ENCODE measurements around the gene CLSTN2.

CLSTN2 gene

DNA sequence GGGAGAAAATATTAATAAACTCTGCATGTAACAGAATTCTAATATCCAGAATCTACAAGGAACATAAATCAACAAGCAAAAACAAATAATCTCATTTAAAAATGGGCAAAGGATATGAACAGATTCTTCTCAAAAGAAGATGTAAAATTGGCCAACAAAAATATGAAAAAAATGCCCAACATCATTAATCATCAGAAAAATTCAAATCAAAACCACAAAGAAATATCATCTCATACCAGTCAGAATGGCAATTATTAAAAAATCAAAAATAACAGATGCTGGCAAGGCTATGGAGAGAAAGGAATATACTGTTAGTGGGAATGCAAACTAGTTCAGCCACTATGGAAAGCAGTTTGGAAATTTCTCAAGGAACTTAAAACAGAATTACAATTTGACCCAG is 592.2 kb downstream of the CLSTN2 start:
- Histone ChIP-seq H2AK5ac (ENCODE audit: low read depth, low read length) (no peak overlapping the region), H3K27ac (replicated peaks; ENCODE audit: low read length) (no peak overlapping the region), H3K4ac (ENCODE audit: low read length) (no peak overlapping the region), H2BK120ac (ENCODE audit: low read depth, low read length) (no peak overlapping the region), H3K4me3 (ENCODE audit: low read length in 2 of 2) (no peak overlapping the region), H2BK12ac (ENCODE audit: low read length) (no peak overlapping the region), H3K9me3 (replicated peaks in 1 of 2; ENCODE audit: control insufficient read depth in 2 of 2, insufficient read depth in 1 of 2, low read depth in 1 of 2, low read length in 2 of 2) (no peaks in the 10 kb centered on the region), H3K36me3 (replicated peaks in 1 of 2; ENCODE audit: control insufficient read depth in 2 of 2, insufficient read depth in 2 of 2, low read length in 2 of 2) (no peaks in the 10 kb centered on the region), H3K23ac (ENCODE audit: low read depth, low read length, poor library complexity) (no peak overlapping the region), H3K79me1 (ENCODE audit: low read depth, low read length) (no peaks in the 10 kb centered on the region), H2BK15ac (ENCODE audit: low read length) (no peak overlapping the region), H3K4me2 (ENCODE audit: insufficient read depth, low read length, poor library complexity, severe bottlenecking) (no peak overlapping the region), H3K4me1 (ENCODE audit: control insufficient read depth in 2 of 2, insufficient read depth in 1 of 2, low read depth in 1 of 2, low read length in 2 of 2) (peaks cover 0 to 2% of the 10 kb centered on the region in 2 donors), H3K14ac (ENCODE audit: low read length) (no peak overlapping the region), H2AFZ (ENCODE audit: low read length) (no peak overlapping the region), H2BK5ac (ENCODE audit: low read length) (no peak overlapping the region), H3K27me3 (ENCODE audit: control insufficient read depth in 3 of 3, insufficient read depth in 3 of 3, low read depth in 1 of 3, low read length in 3 of 3) (no peaks in the 10 kb centered on the region), H3K18ac (ENCODE audit: low read length) (no peak overlapping the region), H4K8ac (ENCODE audit: low read depth, low read length) (no peak overlapping the region), H3K9ac (ENCODE audit: low read depth, low read length, poor library complexity) (no peak overlapping the region), H4K91ac (ENCODE audit: low read depth, low read length, poor library complexity) (no peak overlapping the region)
- DNase-seq (ENCODE audit: low spot score): no peak

GRCh38 chr3:140529096-140529495 is 594.1 kb downstream of the CLSTN2 start:
- H3K4ac ChIP-seq (ENCODE audit: low read length): no peak overlapping the region
- H3K14ac ChIP-seq (ENCODE audit: low read length): no peak overlapping the region
- H3K4me3 ChIP-seq (ENCODE audit: low read length in 2 of 2): no peak overlapping the region
- WGBS, 2 donors (ENCODE audit: extremely low coverage in 2 of 2, insufficient read length in 2 of 2, insufficient replicate concordance in 1 of 2): no CpG with 5 or more reads among the region's 5 CpGs
- no peak overlapping the region for H4K91ac ChIP-seq (ENCODE audit: low read depth, low read length, poor library complexity)
- H3K9ac ChIP-seq (ENCODE audit: low read depth, low read length, poor library complexity): no peak overlapping the region
- no peak for DNase-seq (ENCODE audit: low spot score)
- no peak overlapping the region for H3K4me2 ChIP-seq (ENCODE audit: insufficient read depth, low read length, poor library complexity, severe bottlenecking)
- H3K27ac ChIP-seq (replicated peaks; ENCODE audit: low read length): no peak overlapping the region
- H3K79me1 ChIP-seq (ENCODE audit: low read depth, low read length): no peaks in the 10 kb centered on the region
- H2BK5ac ChIP-seq (ENCODE audit: low read length): no peak overlapping the region
- H2BK120ac ChIP-seq (ENCODE audit: low read depth, low read length): no peak overlapping the region
- H2AFZ ChIP-seq (ENCODE audit: low read length): no peak overlapping the region
- no peaks in the 10 kb centered on the region for H3K4me1 ChIP-seq (ENCODE audit: control insufficient read depth in 2 of 2, insufficient read depth in 1 of 2, low read depth in 1 of 2, low read length in 2 of 2)
- no peak overlapping the region for H3K23ac ChIP-seq (ENCODE audit: low read depth, low read length, poor library complexity)
- H3K27me3 ChIP-seq (ENCODE audit: control insufficient read depth in 3 of 3, insufficient read depth in 3 of 3, low read depth in 1 of 3, low read length in 3 of 3): no peaks in the 10 kb centered on the region
- H2BK12ac ChIP-seq (ENCODE audit: low read length): no peak overlapping the region
- no peaks in the 10 kb centered on the region for H3K9me3 ChIP-seq (replicated peaks in 1 of 2; ENCODE audit: control insufficient read depth in 2 of 2, insufficient read depth in 1 of 2, low read depth in 1 of 2, low read length in 2 of 2)
- H4K8ac ChIP-seq (ENCODE audit: low read depth, low read length): no peak overlapping the region
- no peaks in the 10 kb centered on the region for H3K36me3 ChIP-seq (replicated peaks in 1 of 2; ENCODE audit: control insufficient read depth in 2 of 2, insufficient read depth in 2 of 2, low read length in 2 of 2)
- no peak overlapping the region for H2BK15ac ChIP-seq (ENCODE audit: low read length)
- H3K18ac ChIP-seq (ENCODE audit: low read length): peak overlapping the region; percentile 5
- no peak overlapping the region for H2AK5ac ChIP-seq (ENCODE audit: low read depth, low read length)

DNA sequence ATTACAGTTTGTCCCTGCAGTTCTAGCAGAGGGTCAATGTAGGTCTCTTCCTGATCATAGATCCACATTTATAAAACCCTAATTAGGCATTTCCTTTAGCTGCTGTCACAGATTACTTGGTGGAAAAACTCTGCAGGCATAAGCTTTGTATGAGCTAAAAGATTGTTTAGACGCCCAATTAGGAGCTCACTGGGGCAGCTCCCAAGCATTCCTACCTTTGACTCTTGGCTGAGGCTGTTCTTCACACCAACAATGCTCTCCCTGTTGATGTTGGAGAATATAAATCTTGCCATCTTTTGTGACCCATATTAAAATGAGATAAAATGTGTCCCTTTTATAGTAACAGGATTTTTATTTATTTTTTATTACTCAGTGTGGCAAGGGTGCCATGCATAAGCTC is 594.6 kb downstream of the CLSTN2 start:
- Histone ChIP-seq H3K4ac (ENCODE audit: low read length) (no peak overlapping the region), H3K79me1 (ENCODE audit: low read depth, low read length) (no peaks in the 10 kb centered on the region)

GRCh38 chr3:140530131-140530530 is 595.1 kb downstream of the CLSTN2 start:
- Histone ChIP-seq H3K9me3 (replicated peaks in 1 of 2; ENCODE audit: control insufficient read depth in 2 of 2, insufficient read depth in 1 of 2, low read depth in 1 of 2, low read length in 2 of 2) (peaks cover 0 to 3% of the 10 kb centered on the region in 2 donors), H3K27ac (replicated peaks; ENCODE audit: low read length) (no peak overlapping the region), H3K36me3 (replicated peaks in 1 of 2; ENCODE audit: control insufficient read depth in 2 of 2, insufficient read depth in 2 of 2, low read length in 2 of 2) (no peaks in the 10 kb centered on the region), H3K27me3 (ENCODE audit: control insufficient read depth in 3 of 3, insufficient read depth in 3 of 3, low read depth in 1 of 3, low read length in 3 of 3) (no peaks in the 10 kb centered on the region), H2BK15ac (ENCODE audit: low read length) (no peak overlapping the region), H3K4me1 (ENCODE audit: control insufficient read depth in 2 of 2, insufficient read depth in 1 of 2, low read depth in 1 of 2, low read length in 2 of 2) (no peaks in the 10 kb centered on the region), H4K8ac (ENCODE audit: low read depth, low read length) (no peak overlapping the region), H3K79me1 (ENCODE audit: low read depth, low read length) (no peaks in the 10 kb centered on the region), H4K91ac (ENCODE audit: low read depth, low read length, poor library complexity) (no peak overlapping the region), H2AFZ (ENCODE audit: low read length) (no peak overlapping the region), H3K4me2 (ENCODE audit: insufficient read depth, low read length, poor library complexity, severe bottlenecking) (no peak overlapping the region), H2BK120ac (ENCODE audit: low read depth, low read length) (no peak overlapping the region), H2AK5ac (ENCODE audit: low read depth, low read length) (no peak overlapping the region), H3K14ac (ENCODE audit: low read length) (no peak overlapping the region), H3K18ac (ENCODE audit: low read length) (no peak overlapping the region), H2BK12ac (ENCODE audit: low read length) (no peak overlapping the region), H3K4me3 (ENCODE audit: low read length in 2 of 2) (no peak overlapping the region), H2BK5ac (ENCODE audit: low read length) (no peak overlapping the region), H3K4ac (ENCODE audit: low read length) (no peak overlapping the region), H3K23ac (ENCODE audit: low read depth, low read length, poor library complexity) (no peak overlapping the region), H3K9ac (ENCODE audit: low read depth, low read length, poor library complexity) (no peak overlapping the region)
- no CpG with 5 or more reads among the region's 2 CpGs for WGBS, 2 donors (ENCODE audit: extremely low coverage in 2 of 2, insufficient read length in 2 of 2, insufficient replicate concordance in 1 of 2)
- no peak for DNase-seq (ENCODE audit: low spot score)

More for the DNA sequence above, 594.6 kb downstream of the CLSTN2 start:
- H3K27me3 ChIP-seq (ENCODE audit: control insufficient read depth in 3 of 3, insufficient read depth in 3 of 3, low read depth in 1 of 3, low read length in 3 of 3): no peaks in the 10 kb centered on the region
- no peaks in the 10 kb centered on the region for H3K36me3 ChIP-seq (replicated peaks in 1 of 2; ENCODE audit: control insufficient read depth in 2 of 2, insufficient read depth in 2 of 2, low read length in 2 of 2)
- H4K8ac ChIP-seq (ENCODE audit: low read depth, low read length): no peak overlapping the region
- no peaks in the 10 kb centered on the region for H3K4me1 ChIP-seq (ENCODE audit: control insufficient read depth in 2 of 2, insufficient read depth in 1 of 2, low read depth in 1 of 2, low read length in 2 of 2)
- H3K9me3 ChIP-seq (replicated peaks in 1 of 2; ENCODE audit: control insufficient read depth in 2 of 2, insufficient read depth in 1 of 2, low read depth in 1 of 2, low read length in 2 of 2): no peaks in the 10 kb centered on the region
- no peak overlapping the region for H2BK5ac ChIP-seq (ENCODE audit: low read length)
- no peak overlapping the region for H3K4me2 ChIP-seq (ENCODE audit: insufficient read depth, low read length, poor library complexity, severe bottlenecking)
- no peak overlapping the region for H3K4me3 ChIP-seq (ENCODE audit: low read length in 2 of 2)
- H3K9ac ChIP-seq (ENCODE audit: low read depth, low read length, poor library complexity): no peak overlapping the region
- no peak overlapping the region for H2BK12ac ChIP-seq (ENCODE audit: low read length)
- H2AFZ ChIP-seq (ENCODE audit: low read length): no peak overlapping the region
- H3K27ac ChIP-seq (replicated peaks; ENCODE audit: low read length): no peak overlapping the region
- no CpG with 5 or more reads among the region's 1 CpG for WGBS, 2 donors (ENCODE audit: extremely low coverage in 2 of 2, insufficient read length in 2 of 2, insufficient replicate concordance in 1 of 2)
- H3K23ac ChIP-seq (ENCODE audit: low read depth, low read length, poor library complexity): no peak overlapping the region
- no peak overlapping the region for H2BK15ac ChIP-seq (ENCODE audit: low read length)
- H2BK120ac ChIP-seq (ENCODE audit: low read depth, low read length): no peak overlapping the region
- H2AK5ac ChIP-seq (ENCODE audit: low read depth, low read length): no peak overlapping the region
- H3K14ac ChIP-seq (ENCODE audit: low read length): no peak overlapping the region
- H4K91ac ChIP-seq (ENCODE audit: low read depth, low read length, poor library complexity): no peak overlapping the region
- no peak overlapping the region for H3K18ac ChIP-seq (ENCODE audit: low read length)
- no peak for DNase-seq (ENCODE audit: low spot score)

Measured in neuronal stem cell (in vitro differentiated cells).